Measurements from ENCODE around the gene PARN. TPM values are rescaled to one million over a fixed set of nuclear protein-coding genes. Genes with fewer than 3 reads are reported as not detected.

PARN gene
- total RNA-seq, 1 experiment from 2014 or later = 37.7 TPM

DNA sequence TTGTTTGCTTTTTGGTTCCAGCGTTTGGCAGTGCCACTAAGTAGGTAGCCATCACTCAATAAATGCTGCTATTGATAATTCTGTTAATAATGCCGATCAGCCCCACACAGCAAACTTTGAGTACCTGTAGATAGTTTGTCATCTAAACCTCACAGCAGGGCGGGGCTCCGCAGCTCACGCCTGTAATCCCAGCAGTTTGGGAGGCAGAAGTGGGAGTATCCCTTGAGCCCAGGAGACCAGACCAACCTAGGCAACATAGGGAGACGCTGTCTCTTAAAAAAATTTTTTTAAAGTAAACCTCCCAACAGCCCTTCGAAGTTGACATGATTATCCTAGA, 4.3 kb upstream of the PARN start (continued):
- no peak for TF ChIP-seq ZNF219 (CRISPR knock-in tag; IDR thresholded peaks at IDR 0.05; ENCODE audit: borderline replicate concordance)
- TF ChIP-seq, protein P1, sequence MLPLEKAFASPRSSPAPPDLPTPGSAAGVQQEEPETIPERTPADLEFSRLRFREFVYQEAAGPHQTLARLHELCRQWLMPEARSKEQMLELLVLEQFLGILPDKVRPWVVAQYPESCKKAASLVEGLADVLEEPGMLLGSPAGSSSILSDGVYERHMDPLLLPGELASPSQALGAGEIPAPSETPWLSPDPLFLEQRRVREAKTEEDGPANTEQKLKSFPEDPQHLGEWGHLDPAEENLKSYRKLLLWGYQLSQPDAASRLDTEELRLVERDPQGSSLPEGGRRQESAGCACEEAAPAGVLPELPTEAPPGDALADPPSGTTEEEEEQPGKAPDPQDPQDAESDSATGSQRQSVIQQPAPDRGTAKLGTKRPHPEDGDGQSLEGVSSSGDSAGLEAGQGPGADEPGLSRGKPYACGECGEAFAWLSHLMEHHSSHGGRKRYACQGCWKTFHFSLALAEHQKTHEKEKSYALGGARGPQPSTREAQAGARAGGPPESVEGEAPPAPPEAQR (CRISPR knock-in tag; IDR thresholded peaks at IDR 0.05) = no peak
- TF ChIP-seq, protein P2, sequence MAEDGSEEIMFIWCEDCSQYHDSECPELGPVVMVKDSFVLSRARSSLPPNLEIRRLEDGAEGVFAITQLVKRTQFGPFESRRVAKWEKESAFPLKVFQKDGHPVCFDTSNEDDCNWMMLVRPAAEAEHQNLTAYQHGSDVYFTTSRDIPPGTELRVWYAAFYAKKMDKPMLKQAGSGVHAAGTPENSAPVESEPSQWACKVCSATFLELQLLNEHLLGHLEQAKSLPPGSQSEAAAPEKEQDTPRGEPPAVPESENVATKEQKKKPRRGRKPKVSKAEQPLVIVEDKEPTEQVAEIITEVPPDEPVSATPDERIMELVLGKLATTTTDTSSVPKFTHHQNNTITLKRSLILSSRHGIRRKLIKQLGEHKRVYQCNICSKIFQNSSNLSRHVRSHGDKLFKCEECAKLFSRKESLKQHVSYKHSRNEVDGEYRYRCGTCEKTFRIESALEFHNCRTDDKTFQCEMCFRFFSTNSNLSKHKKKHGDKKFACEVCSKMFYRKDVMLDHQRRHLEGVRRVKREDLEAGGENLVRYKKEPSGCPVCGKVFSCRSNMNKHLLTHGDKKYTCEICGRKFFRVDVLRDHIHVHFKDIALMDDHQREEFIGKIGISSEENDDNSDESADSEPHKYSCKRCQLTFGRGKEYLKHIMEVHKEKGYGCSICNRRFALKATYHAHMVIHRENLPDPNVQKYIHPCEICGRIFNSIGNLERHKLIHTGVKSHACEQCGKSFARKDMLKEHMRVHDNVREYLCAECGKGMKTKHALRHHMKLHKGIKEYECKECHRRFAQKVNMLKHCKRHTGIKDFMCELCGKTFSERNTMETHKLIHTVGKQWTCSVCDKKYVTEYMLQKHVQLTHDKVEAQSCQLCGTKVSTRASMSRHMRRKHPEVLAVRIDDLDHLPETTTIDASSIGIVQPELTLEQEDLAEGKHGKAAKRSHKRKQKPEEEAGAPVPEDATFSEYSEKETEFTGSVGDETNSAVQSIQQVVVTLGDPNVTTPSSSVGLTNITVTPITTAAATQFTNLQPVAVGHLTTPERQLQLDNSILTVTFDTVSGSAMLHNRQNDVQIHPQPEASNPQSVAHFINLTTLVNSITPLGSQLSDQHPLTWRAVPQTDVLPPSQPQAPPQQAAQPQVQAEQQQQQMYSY (CRISPR knock-in tag; IDR thresholded peaks at IDR 0.05) = no peak

DNA sequence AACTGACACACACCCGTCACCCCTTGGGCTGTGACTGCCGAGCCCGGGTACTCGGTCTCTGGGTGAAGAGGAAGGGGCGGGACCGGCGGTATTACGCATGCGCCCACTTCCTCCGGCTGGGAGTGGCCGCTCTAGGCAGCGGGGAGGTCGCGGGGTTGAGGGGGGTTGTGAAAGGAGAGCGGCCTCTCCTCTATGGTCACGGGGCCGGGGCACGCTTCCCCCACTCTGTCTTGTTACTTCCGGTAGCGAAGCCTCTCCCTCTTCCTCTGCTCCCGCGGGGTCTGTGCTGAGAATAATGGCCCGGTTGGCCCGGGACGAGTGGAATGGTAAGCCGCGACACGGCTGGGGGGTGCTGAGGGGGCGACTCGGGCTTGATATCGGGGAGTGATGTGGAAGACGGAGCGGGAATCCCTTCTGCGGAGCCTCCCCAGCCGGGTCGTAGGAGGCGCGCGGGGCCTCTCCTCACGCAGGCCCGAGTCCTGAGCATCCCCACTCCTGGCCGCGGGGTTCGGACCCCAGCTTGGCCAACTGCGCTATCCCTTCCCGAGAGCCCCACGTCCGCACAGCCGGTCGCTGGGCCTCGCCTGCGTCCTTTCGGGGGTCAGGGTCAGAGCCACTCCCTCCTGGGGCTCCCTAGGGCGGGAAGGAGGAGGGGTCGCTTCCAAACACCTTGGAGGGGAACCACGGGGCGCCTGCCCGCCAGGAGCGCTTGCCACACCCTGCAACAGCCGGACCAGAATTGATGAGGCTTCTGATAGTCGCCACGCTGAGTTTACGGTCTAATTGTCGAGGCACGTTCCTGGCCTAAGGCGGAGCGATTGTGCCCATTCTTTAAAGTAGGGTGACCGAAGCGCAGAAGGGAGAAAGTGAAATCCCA, 2.9 kb upstream of the PARN start, which contains the start of gene BFAR:
BFAR (plus strand) TSS at position 259 of the 877 bp plus-strand sequence. CDS start 11,396 bp downstream, outside the sequence.
- CTCF ChIA-PET = no interaction called here
- Mint-ChIP-seq H3K9me3 (no peaks in the 10 kb centered on the region), H3K36me3 (peaks cover 7% of the 10 kb centered on the region), H3K4me3 (peak within 1 kb of the TSS; percentile 100), H3K4me1 (peaks cover 49% of the 10 kb centered on the region), H3K27me3 (ENCODE audit: low read depth) (no peaks in the 10 kb centered on the region), H3K27ac (peak within 1 kb of the TSS; percentile 99)
- peak; percentile 76 for ATAC-seq
- POLR2A ChIA-PET = interaction anchor here (0.5 kb wide), 1 partner anchor 194 kb away, joined by 4 read pairs; no protein-coding TSS in a partner anchor
- peak; percentile 99 for DNase-seq (ENCODE audit: low spot score)
- TF ChIP-seq, protein P3, sequence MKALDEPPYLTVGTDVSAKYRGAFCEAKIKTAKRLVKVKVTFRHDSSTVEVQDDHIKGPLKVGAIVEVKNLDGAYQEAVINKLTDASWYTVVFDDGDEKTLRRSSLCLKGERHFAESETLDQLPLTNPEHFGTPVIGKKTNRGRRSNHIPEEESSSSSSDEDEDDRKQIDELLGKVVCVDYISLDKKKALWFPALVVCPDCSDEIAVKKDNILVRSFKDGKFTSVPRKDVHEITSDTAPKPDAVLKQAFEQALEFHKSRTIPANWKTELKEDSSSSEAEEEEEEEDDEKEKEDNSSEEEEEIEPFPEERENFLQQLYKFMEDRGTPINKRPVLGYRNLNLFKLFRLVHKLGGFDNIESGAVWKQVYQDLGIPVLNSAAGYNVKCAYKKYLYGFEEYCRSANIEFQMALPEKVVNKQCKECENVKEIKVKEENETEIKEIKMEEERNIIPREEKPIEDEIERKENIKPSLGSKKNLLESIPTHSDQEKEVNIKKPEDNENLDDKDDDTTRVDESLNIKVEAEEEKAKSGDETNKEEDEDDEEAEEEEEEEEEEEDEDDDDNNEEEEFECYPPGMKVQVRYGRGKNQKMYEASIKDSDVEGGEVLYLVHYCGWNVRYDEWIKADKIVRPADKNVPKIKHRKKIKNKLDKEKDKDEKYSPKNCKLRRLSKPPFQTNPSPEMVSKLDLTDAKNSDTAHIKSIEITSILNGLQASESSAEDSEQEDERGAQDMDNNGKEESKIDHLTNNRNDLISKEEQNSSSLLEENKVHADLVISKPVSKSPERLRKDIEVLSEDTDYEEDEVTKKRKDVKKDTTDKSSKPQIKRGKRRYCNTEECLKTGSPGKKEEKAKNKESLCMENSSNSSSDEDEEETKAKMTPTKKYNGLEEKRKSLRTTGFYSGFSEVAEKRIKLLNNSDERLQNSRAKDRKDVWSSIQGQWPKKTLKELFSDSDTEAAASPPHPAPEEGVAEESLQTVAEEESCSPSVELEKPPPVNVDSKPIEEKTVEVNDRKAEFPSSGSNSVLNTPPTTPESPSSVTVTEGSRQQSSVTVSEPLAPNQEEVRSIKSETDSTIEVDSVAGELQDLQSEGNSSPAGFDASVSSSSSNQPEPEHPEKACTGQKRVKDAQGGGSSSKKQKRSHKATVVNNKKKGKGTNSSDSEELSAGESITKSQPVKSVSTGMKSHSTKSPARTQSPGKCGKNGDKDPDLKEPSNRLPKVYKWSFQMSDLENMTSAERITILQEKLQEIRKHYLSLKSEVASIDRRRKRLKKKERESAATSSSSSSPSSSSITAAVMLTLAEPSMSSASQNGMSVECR (CRISPR knock-in tag; IDR thresholded peaks at IDR 0.05; ENCODE audit: borderline replicate concordance) = 0 out of 2 replicates have a peak, but pooled peaks have one; percentile 58
- TF ChIP-seq CREM (CRISPR knock-in tag; IDR thresholded peaks at IDR 0.05) = no peak
- peak; percentile 67; the same call in 1 of the 2 replicates for TF ChIP-seq FOXK1 (CRISPR knock-in tag; IDR thresholded peaks at IDR 0.05)
- TF ChIP-seq ZNF416 (CRISPR knock-in tag; IDR thresholded peaks at IDR 0.05) = no peak
- no peak for TF ChIP-seq JUN (CRISPR knock-in tag; IDR thresholded peaks at IDR 0.05)
- TF ChIP-seq, protein P4, sequence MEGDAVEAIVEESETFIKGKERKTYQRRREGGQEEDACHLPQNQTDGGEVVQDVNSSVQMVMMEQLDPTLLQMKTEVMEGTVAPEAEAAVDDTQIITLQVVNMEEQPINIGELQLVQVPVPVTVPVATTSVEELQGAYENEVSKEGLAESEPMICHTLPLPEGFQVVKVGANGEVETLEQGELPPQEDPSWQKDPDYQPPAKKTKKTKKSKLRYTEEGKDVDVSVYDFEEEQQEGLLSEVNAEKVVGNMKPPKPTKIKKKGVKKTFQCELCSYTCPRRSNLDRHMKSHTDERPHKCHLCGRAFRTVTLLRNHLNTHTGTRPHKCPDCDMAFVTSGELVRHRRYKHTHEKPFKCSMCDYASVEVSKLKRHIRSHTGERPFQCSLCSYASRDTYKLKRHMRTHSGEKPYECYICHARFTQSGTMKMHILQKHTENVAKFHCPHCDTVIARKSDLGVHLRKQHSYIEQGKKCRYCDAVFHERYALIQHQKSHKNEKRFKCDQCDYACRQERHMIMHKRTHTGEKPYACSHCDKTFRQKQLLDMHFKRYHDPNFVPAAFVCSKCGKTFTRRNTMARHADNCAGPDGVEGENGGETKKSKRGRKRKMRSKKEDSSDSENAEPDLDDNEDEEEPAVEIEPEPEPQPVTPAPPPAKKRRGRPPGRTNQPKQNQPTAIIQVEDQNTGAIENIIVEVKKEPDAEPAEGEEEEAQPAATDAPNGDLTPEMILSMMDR (IDR thresholded peaks at IDR 0.05) = no peak
- TF ChIP-seq GRHL2 (CRISPR knock-in tag; IDR thresholded peaks at IDR 0.05; ENCODE audit: insufficient replicate concordance, severe bottlenecking) = no peak
- TF ChIP-seq, protein P5, sequence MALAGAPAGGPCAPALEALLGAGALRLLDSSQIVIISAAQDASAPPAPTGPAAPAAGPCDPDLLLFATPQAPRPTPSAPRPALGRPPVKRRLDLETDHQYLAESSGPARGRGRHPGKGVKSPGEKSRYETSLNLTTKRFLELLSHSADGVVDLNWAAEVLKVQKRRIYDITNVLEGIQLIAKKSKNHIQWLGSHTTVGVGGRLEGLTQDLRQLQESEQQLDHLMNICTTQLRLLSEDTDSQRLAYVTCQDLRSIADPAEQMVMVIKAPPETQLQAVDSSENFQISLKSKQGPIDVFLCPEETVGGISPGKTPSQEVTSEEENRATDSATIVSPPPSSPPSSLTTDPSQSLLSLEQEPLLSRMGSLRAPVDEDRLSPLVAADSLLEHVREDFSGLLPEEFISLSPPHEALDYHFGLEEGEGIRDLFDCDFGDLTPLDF (CRISPR knock-in tag; IDR thresholded peaks at IDR 0.05) = no peak
- peak; percentile 62; the same call in 1 of the 2 replicates for TF ChIP-seq ZNF232 (CRISPR knock-in tag; IDR thresholded peaks at IDR 0.05)
- TF ChIP-seq, protein P6, sequence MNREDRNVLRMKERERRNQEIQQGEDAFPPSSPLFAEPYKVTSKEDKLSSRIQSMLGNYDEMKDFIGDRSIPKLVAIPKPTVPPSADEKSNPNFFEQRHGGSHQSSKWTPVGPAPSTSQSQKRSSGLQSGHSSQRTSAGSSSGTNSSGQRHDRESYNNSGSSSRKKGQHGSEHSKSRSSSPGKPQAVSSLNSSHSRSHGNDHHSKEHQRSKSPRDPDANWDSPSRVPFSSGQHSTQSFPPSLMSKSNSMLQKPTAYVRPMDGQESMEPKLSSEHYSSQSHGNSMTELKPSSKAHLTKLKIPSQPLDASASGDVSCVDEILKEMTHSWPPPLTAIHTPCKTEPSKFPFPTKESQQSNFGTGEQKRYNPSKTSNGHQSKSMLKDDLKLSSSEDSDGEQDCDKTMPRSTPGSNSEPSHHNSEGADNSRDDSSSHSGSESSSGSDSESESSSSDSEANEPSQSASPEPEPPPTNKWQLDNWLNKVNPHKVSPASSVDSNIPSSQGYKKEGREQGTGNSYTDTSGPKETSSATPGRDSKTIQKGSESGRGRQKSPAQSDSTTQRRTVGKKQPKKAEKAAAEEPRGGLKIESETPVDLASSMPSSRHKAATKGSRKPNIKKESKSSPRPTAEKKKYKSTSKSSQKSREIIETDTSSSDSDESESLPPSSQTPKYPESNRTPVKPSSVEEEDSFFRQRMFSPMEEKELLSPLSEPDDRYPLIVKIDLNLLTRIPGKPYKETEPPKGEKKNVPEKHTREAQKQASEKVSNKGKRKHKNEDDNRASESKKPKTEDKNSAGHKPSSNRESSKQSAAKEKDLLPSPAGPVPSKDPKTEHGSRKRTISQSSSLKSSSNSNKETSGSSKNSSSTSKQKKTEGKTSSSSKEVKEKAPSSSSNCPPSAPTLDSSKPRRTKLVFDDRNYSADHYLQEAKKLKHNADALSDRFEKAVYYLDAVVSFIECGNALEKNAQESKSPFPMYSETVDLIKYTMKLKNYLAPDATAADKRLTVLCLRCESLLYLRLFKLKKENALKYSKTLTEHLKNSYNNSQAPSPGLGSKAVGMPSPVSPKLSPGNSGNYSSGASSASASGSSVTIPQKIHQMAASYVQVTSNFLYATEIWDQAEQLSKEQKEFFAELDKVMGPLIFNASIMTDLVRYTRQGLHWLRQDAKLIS (CRISPR knock-in tag; IDR thresholded peaks at IDR 0.05; ENCODE audit: borderline replicate concordance) = no peak
- TF ChIP-seq NR2C2 (CRISPR knock-in tag; IDR thresholded peaks at IDR 0.05) = no peak
- no peak for TF ChIP-seq ZNF121 (CRISPR knock-in tag; IDR thresholded peaks at IDR 0.05)
- TF ChIP-seq, protein P7, sequence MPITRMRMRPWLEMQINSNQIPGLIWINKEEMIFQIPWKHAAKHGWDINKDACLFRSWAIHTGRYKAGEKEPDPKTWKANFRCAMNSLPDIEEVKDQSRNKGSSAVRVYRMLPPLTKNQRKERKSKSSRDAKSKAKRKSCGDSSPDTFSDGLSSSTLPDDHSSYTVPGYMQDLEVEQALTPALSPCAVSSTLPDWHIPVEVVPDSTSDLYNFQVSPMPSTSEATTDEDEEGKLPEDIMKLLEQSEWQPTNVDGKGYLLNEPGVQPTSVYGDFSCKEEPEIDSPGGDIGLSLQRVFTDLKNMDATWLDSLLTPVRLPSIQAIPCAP (CRISPR knock-in tag; IDR thresholded peaks at IDR 0.05) = no peak
- TF ChIP-seq GTF2I (CRISPR knock-in tag; conservative IDR thresholded peaks at IDR 0.05) = no peak
- no peak for TF ChIP-seq TP53 (CRISPR knock-in tag; IDR thresholded peaks at IDR 0.05)

Data from WTC11 (cell line).